GM19467 (cell line): Measurements from ENCODE around the gene LDLR.
"Not testable (repeated sequence)": the region's sequence is repeated elsewhere in the genome, so short reads cannot be mapped to it uniquely, and the experiment has no call there.

Experiments used
- ATAC-seq: cut with Tn5 transposase; IDR thresholded peaks from one replicate; pipeline ENCODE4 v1.9.1; 2021; ENCODE audit warnings: mild to moderate bottlenecking, moderate library complexity; ENCODE audit not compliant: unreplicated experiment

Gene LDLR

GRCh38 chr19:11103667-11104066 lies 14.4 kb downstream of the LDLR start:
- not testable (repeated sequence) for ATAC-seq

GRCh38 chr19:11105014-11105636 lies 15.9 kb downstream of the LDLR start:
- no peak for ATAC-seq

- no peak for ATAC-seq
These were observed 17.2 kb downstream of the LDLR start for GRCh38 chr19:11106477-11106876.

GRCh38 chr19:11108746-11109145 lies 19.5 kb downstream of the LDLR start:
- no peak for ATAC-seq

GRCh38 chr19:11111117-11111770 lies 22.0 kb downstream of the LDLR start:
- no peak for ATAC-seq

- ATAC-seq, result no peak
These were observed 22.5 kb downstream of the LDLR start for GRCh38 chr19:11111771-11112144.

- ATAC-seq, result no peak
These were observed 24.0 kb downstream of the LDLR start for GRCh38 chr19:11113140-11113708.

- ATAC-seq, result no peak
These were observed 25.8 kb downstream of the LDLR start for GRCh38 chr19:11115042-11115441.

- no peak for ATAC-seq
These were observed 26.7 kb downstream of the LDLR start for GRCh38 chr19:11115895-11116446.

- no peak for ATAC-seq
These were observed 27.2 kb downstream of the LDLR start for GRCh38 chr19:11116507-11116906.

GRCh38 chr19:11121963-11122362 lies 32.7 kb downstream of the LDLR start:
- ATAC-seq, result not testable (repeated sequence)

GRCh38 chr19:11123114-11123513 lies 33.9 kb downstream of the LDLR start:
- ATAC-seq, result no peak

- ATAC-seq, result not testable (repeated sequence)
These were observed 34.9 kb downstream of the LDLR start for GRCh38 chr19:11124157-11124556.

GRCh38 chr19:11125994-11126685 lies 36.9 kb downstream of the LDLR start:
- ATAC-seq, result no peak

GRCh38 chr19:11127905-11128304 lies 38.6 kb downstream of the LDLR start:
- no peak for ATAC-seq

GRCh38 chr19:11130824-11131455 lies 41.7 kb downstream of the LDLR start:
- no peak for ATAC-seq

GRCh38 chr19:11131471-11131870 lies 42.2 kb downstream of the LDLR start:
- no peak for ATAC-seq

GRCh38 chr19:11136400-11137101 lies 47.3 kb downstream of the LDLR start:
- no peak for ATAC-seq

- no peak for ATAC-seq
These were observed 48.5 kb downstream of the LDLR start for GRCh38 chr19:11137542-11138384.
